ENCODE results near the gene ZC3H18. TPM values are rescaled to one million over a fixed set of nuclear protein-coding genes. Genes with fewer than 3 reads are reported as not detected.

The ZC3H18 gene
- total and polyA plus RNA-seq, 2 of the 4 experiments (the other 2 are of a cell fraction): 3.4 to 21.3 TPM

DNA sequence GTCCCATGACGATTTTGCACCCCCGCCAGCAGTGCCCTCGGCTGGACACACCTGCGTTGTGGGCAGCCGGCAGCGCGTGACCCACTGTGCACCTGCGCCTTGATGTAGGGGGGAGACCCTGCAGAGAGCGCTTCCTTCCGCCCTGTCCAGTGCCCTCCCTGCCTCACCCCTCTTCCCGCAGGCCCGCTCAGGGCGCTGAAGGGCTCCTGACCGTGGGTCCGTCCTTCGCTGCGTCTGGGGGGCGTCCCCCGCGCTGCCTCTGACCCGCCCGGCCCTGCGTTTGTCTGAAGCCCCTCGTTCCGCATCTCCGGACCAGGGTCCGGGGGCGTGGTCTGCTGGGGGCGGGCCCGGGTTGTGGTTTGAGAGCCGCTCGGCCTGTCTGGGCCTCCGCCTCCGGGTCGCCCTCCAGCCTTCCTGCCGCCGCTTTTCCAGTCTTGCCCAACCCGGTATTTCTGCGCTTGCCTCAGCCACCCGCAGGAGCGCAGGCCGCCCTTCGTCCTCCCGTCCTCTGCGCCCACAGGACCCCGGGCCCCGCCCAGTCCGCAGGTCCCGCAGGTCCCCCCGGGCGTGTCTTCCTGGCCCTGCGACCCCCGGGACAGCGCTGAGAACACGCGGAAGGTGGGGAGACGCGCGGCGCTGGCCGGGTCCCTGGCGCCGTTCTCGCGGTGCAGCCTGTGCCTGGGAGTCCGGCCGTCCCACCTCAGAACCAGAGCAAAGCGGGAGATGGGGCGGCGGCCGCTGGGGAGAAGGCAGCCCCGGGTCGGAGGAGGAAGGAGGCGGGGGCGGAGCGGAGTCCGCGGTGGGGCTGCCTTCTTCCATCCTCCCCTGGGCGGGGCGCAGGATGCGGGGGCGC is 64.2 kb downstream of the ZC3H18 start:
- 13% methylated on average over 57 of the region's 82 CpGs; no CpG with 5 or more reads in 1 of the 2 experiments for WGBS, 2 experiments (ENCODE audit: extremely low coverage in 2 of 2, insufficient read length in 1 of 2)
- Histone ChIP-seq H3K79me1 (ENCODE audit: low read depth in 1 of 2, low read length in 2 of 2) (no peaks in the 10 kb centered on the region), H3K4ac (ENCODE audit: low read depth, low read length) (no peak overlapping the region), H3K9me3 (ENCODE audit: control insufficient read depth, insufficient read depth, low read length) (no peaks in the 10 kb centered on the region), H3K4me3 (ENCODE audit: insufficient read depth, low read depth, low read length) (peak overlapping the region; percentile 31), H2AFZ (replicated peaks; ENCODE audit: low read length, poor library complexity) (peak overlapping the region; percentile 90), H3K4me1 (ENCODE audit: control insufficient read depth, insufficient read depth, low read length) (peaks cover 11% of the 10 kb centered on the region), H3K9me1 (ENCODE audit: insufficient read depth, low read length) (peaks cover 2% of the 10 kb centered on the region; the same call in 1 of the 2 replicates), H3K36me3 (ENCODE audit: control insufficient read depth, insufficient read depth, low read length) (peaks cover 34% of the 10 kb centered on the region), H3K56ac (ENCODE audit: extremely low read depth, insufficient read depth, low read length) (no peak overlapping the region), H3K18ac (ENCODE audit: low read depth, low read length) (no peak overlapping the region), H2BK15ac (ENCODE audit: low read depth, low read length) (no peak overlapping the region), H4K91ac (ENCODE audit: insufficient read depth, low read depth, low read length) (no peak overlapping the region), H3K14ac (replicated peaks; ENCODE audit: low read depth, low read length) (no peak overlapping the region), H2BK20ac (ENCODE audit: low read depth, low read length) (no peak overlapping the region), H3K27ac (ENCODE audit: insufficient read depth, low read length) (no peak overlapping the region; the same call in 1 of the 2 replicates), H4K5ac (ENCODE audit: low read depth, low read length) (no peak overlapping the region), H3K23ac (ENCODE audit: low read depth, low read length) (no peak overlapping the region), H2BK120ac (ENCODE audit: low read depth, low read length) (no peak overlapping the region), H3K27me3 (ENCODE audit: control insufficient read depth, insufficient read depth, low read length) (peaks cover 16% of the 10 kb centered on the region), H2AK5ac (ENCODE audit: low read depth, low read length) (no peak overlapping the region), H3K4me2 (ENCODE audit: low read depth, low read length) (peak overlapping the region; percentile 55), H2BK5ac (ENCODE audit: low read depth, low read length, poor library complexity, severe bottlenecking) (no peak overlapping the region), H2AK9ac (replicated peaks; ENCODE audit: low read depth, low read length, poor library complexity) (peak overlapping the region; percentile 89), H4K20me1 (ENCODE audit: insufficient read depth, low read length) (peaks cover 5% of the 10 kb centered on the region; the same call in 1 of the 2 replicates), H4K8ac (ENCODE audit: low read depth in 2 of 2, low read length in 2 of 2) (peak overlapping the region in 1 of 2 experiments; percentile 63; a peak in 1 of 4 replicates), H3K9ac (ENCODE audit: low read depth, low read length) (peak overlapping the region; percentile 34; the same call in 1 of the 2 replicates)
- BruUV-seq (replicated peaks): no TSS peak
- intact Hi-C loops (cut with micrococcal nuclease): no loop called here
- ChIA-PET CTCF (no interaction called here), POLR2A (ENCODE audit: unreplicated experiment) (no interaction called here)
- DNase-seq: peak; percentile 23
- ATAC-seq (ENCODE audit: low read depth): peak; percentile 72
- TF ChIP-seq, protein P1, sequence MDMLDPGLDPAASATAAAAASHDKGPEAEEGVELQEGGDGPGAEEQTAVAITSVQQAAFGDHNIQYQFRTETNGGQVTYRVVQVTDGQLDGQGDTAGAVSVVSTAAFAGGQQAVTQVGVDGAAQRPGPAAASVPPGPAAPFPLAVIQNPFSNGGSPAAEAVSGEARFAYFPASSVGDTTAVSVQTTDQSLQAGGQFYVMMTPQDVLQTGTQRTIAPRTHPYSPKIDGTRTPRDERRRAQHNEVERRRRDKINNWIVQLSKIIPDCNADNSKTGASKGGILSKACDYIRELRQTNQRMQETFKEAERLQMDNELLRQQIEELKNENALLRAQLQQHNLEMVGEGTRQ (IDR thresholded peaks at IDR 0.05; ENCODE audit: low read depth, low read length): no peak
- TF ChIP-seq MAZ (IDR thresholded peaks at IDR 0.05; ENCODE audit: borderline replicate concordance, low read depth, low read length): no peak
- no peak for TF ChIP-seq POLR2A (IDR thresholded peaks at IDR 0.05; ENCODE audit: low read depth, low read length)
- TF ChIP-seq BHLHE40 (IDR thresholded peaks at IDR 0.05; ENCODE audit: low read depth, low read length): no peak
- TF ChIP-seq CEBPB (IDR thresholded peaks at IDR 0.05; ENCODE audit: low read depth, low read length): peak; percentile 66; the same call in 1 of the 2 replicates
- TF ChIP-seq RFX5 (IDR thresholded peaks at IDR 0.05; ENCODE audit: low read depth, low read length): no peak
- TF ChIP-seq MXI1 (IDR thresholded peaks at IDR 0.05; ENCODE audit: borderline replicate concordance, low read depth, low read length): no peak
- dilution Hi-C loops (cut with HindIII; ENCODE audit: low sequenced_read_pairs, unreplicated experiment): no loop called here
- in situ Hi-C loops (cut with MboI; ENCODE audit: low sequenced_read_pairs): no loop called here
